Activated T-cell treated with anti-CD3 and anti-CD28 coated beads, Interleukin-2, amount 50 U/mL, for 4 hours (primary cell): Measurements from ENCODE around the gene IRAK3. TPM values are rescaled to one million over a fixed set of nuclear protein-coding genes. Genes with fewer than 3 reads are reported as not detected.
"Not testable (repeated sequence)": the region's sequence is repeated elsewhere in the genome, so short reads cannot be mapped to it uniquely, and the experiment has no call there.

Experiments
- ATAC-seq, 2 donors: fragments of 200-7000 bp; cut with Tn5 transposase; one replicate each; pipeline ENCODE4 v1.10.0; 2021
- DNase-seq: peaks from one replicate; pipeline ENCODE4 v3.0.0-alpha.2; 2020
- H3K27me3 Mint-ChIP-seq: one replicate; pipeline ENCODE4 v1.8.0; 2021; ENCODE audit warnings: low read depth, mixed read lengths
- H3K36me3 Mint-ChIP-seq: one replicate; pipeline ENCODE4 v1.8.0; 2022; ENCODE audit warnings: mixed read lengths; ENCODE audit not compliant: insufficient read depth
- H3K4me1 Mint-ChIP-seq: one replicate; pipeline ENCODE4 v1.8.0; 2021; ENCODE audit warnings: low read depth, mixed read lengths
- H3K4me3 Mint-ChIP-seq: one replicate; pipeline ENCODE4 v1.8.0; 2021; ENCODE audit warnings: mild to moderate bottlenecking, moderate library complexity, mixed read lengths
- H3K9me3 Mint-ChIP-seq: one replicate; pipeline ENCODE4 v1.8.0; 2021; ENCODE audit warnings: mixed read lengths
- total RNA-seq, 3 donors: library from RNA; stranded (reverse); gene quantifications; one replicate each; pipeline ENCODE4 v1.2.1, GENCODE V29; 2021

Gene IRAK3
- total RNA-seq, 3 donors from 2014 or later, result 0.13 to 0.22 (median 0.18) TPM

- Mint-ChIP-seq H3K27me3 (peaks cover 60% of the 10 kb centered on the region), H3K9me3 (peaks cover 3% of the 10 kb centered on the region), H3K36me3 (no peaks in the 10 kb centered on the region), H3K4me3 (no peak overlapping the region), H3K4me1 (peaks cover 15% of the 10 kb centered on the region)
- no peak for ATAC-seq
- no peak for DNase-seq
Observed at GRCh38 chr12:66189889-66190288, 875 bp downstream of the IRAK3 start.

- Mint-ChIP-seq H3K4me3 (peak overlapping the region; percentile 14), H3K9me3 (peaks cover 3% of the 10 kb centered on the region), H3K36me3 (no peaks in the 10 kb centered on the region), H3K27me3 (peaks cover 62% of the 10 kb centered on the region), H3K4me1 (peaks cover 15% of the 10 kb centered on the region)
- DNase-seq, result no peak
- no peak for ATAC-seq
Observed at GRCh38 chr12:66190519-66191370, 1.7 kb downstream of the IRAK3 start.

- Mint-ChIP-seq H3K4me1 (peaks cover 15% of the 10 kb centered on the region), H3K4me3 (no peak overlapping the region), H3K27me3 (peaks cover 56% of the 10 kb centered on the region), H3K36me3 (no peaks in the 10 kb centered on the region), H3K9me3 (peaks cover 2% of the 10 kb centered on the region)
- DNase-seq (no peak), ATAC-seq (no peak)
Observed at GRCh38 chr12:66191547-66192126, 2.6 kb downstream of the IRAK3 start.

- peaks cover 10% of the 10 kb centered on the region for H3K4me1 Mint-ChIP-seq
- H3K27me3 Mint-ChIP-seq, result peaks cover 39% of the 10 kb centered on the region
- no peaks in the 10 kb centered on the region for H3K9me3 Mint-ChIP-seq
- H3K4me3 Mint-ChIP-seq, result no peak overlapping the region
- DNase-seq (no peak), ATAC-seq (no peak)
- H3K36me3 Mint-ChIP-seq, result no peaks in the 10 kb centered on the region
Observed at GRCh38 chr12:66194122-66194521, 5.1 kb downstream of the IRAK3 start.

- Mint-ChIP-seq H3K36me3 (no peaks in the 10 kb centered on the region), H3K4me3 (no peak overlapping the region), H3K4me1 (peaks cover 10% of the 10 kb centered on the region), H3K27me3 (peaks cover 34% of the 10 kb centered on the region), H3K9me3 (peaks cover 4% of the 10 kb centered on the region)
- no peak for DNase-seq
- ATAC-seq, result no peak
Observed at GRCh38 chr12:66195242-66195641, 6.2 kb downstream of the IRAK3 start.

GRCh38 chr12:66196806-66197205, 7.8 kb downstream of the IRAK3 start:
- Mint-ChIP-seq H3K27me3 (peaks cover 22% of the 10 kb centered on the region), H3K9me3 (peaks cover 7% of the 10 kb centered on the region), H3K4me1 (peaks cover 5% of the 10 kb centered on the region), H3K4me3 (no peak overlapping the region), H3K36me3 (no peaks in the 10 kb centered on the region)
- peak; percentile 88 to 95 for ATAC-seq
- DNase-seq, result no peak

GRCh38 chr12:66197495-66197921, 8.5 kb downstream of the IRAK3 start:
- Mint-ChIP-seq H3K27me3 (peaks cover 22% of the 10 kb centered on the region), H3K9me3 (peaks cover 7% of the 10 kb centered on the region), H3K4me1 (peaks cover 5% of the 10 kb centered on the region), H3K4me3 (no peak overlapping the region), H3K36me3 (no peaks in the 10 kb centered on the region)
- DNase-seq (no peak), ATAC-seq (no peak)

GRCh38 chr12:66199141-66199540, 10.1 kb downstream of the IRAK3 start:
- ATAC-seq (no peak), DNase-seq (no peak)
- peaks cover 7% of the 10 kb centered on the region for H3K9me3 Mint-ChIP-seq
- no peaks in the 10 kb centered on the region for H3K36me3 Mint-ChIP-seq
- no peak overlapping the region for H3K4me3 Mint-ChIP-seq
- peaks cover 16% of the 10 kb centered on the region for H3K4me1 Mint-ChIP-seq
- peaks cover 14% of the 10 kb centered on the region for H3K27me3 Mint-ChIP-seq

GRCh38 chr12:66199831-66200509, 11.0 kb downstream of the IRAK3 start:
- Mint-ChIP-seq H3K4me3 (no peak overlapping the region), H3K9me3 (peaks cover 7% of the 10 kb centered on the region), H3K4me1 (peaks cover 23% of the 10 kb centered on the region), H3K27me3 (peaks cover 11% of the 10 kb centered on the region), H3K36me3 (no peaks in the 10 kb centered on the region)
- no peak for ATAC-seq
- DNase-seq, result no peak

GRCh38 chr12:66203820-66204219, 14.8 kb downstream of the IRAK3 start:
- H3K4me3 Mint-ChIP-seq, result no peak overlapping the region
- DNase-seq (no peak), ATAC-seq (peak; percentile 79 to 89)
- no peaks in the 10 kb centered on the region for H3K36me3 Mint-ChIP-seq
- H3K27me3 Mint-ChIP-seq, result peaks cover 9% of the 10 kb centered on the region
- H3K9me3 Mint-ChIP-seq, result peaks cover 10% of the 10 kb centered on the region
- peaks cover 18% of the 10 kb centered on the region for H3K4me1 Mint-ChIP-seq

GRCh38 chr12:66206141-66206540, 17.1 kb downstream of the IRAK3 start:
- DNase-seq (no peak), ATAC-seq (no peak)
- Mint-ChIP-seq H3K4me1 (peaks cover 18% of the 10 kb centered on the region), H3K36me3 (no peaks in the 10 kb centered on the region), H3K27me3 (peaks cover 16% of the 10 kb centered on the region), H3K4me3 (no peak overlapping the region), H3K9me3 (peaks cover 3% of the 10 kb centered on the region)

- ATAC-seq (no peak), DNase-seq (no peak)
- no peaks in the 10 kb centered on the region for H3K36me3 Mint-ChIP-seq
- H3K9me3 Mint-ChIP-seq, result peaks cover 3% of the 10 kb centered on the region
- H3K4me1 Mint-ChIP-seq, result peaks cover 3% of the 10 kb centered on the region
- H3K4me3 Mint-ChIP-seq, result no peak overlapping the region
- H3K27me3 Mint-ChIP-seq, result peaks cover 26% of the 10 kb centered on the region
Observed at GRCh38 chr12:66210840-66211239, 21.8 kb downstream of the IRAK3 start.

GRCh38 chr12:66211573-66211972, 22.6 kb downstream of the IRAK3 start:
- ATAC-seq, result not testable (repeated sequence)
- H3K27me3 Mint-ChIP-seq, result peaks cover 26% of the 10 kb centered on the region

GRCh38 chr12:66213011-66213410, 24.0 kb downstream of the IRAK3 start:
- H3K4me3 Mint-ChIP-seq, H3K36me3 Mint-ChIP-seq, DNase-seq, H3K4me1 Mint-ChIP-seq, ATAC-seq, H3K9me3 Mint-ChIP-seq: not testable (repeated sequence)
- peaks cover 25% of the 10 kb centered on the region for H3K27me3 Mint-ChIP-seq

More at GRCh38 chr12:66211573-66211972, 22.6 kb downstream of the IRAK3 start:
- H3K9me3 Mint-ChIP-seq, H3K4me1 Mint-ChIP-seq, H3K36me3 Mint-ChIP-seq, H3K4me3 Mint-ChIP-seq, DNase-seq: not testable (repeated sequence)
